GM21619 (cell line): ENCODE data around the gene PCDHGA7.
A peak's percentile ranks its signal among the peaks of the same experiment; 100 is the strongest.
"Not testable (repeated sequence)": the region's sequence is repeated elsewhere in the genome, so short reads cannot be mapped to it uniquely, and the experiment has no call there.

Experiments
- ATAC-seq: cut with Tn5 transposase; IDR thresholded peaks from one replicate; pipeline ENCODE4 v1.9.1; 2021; ENCODE audit not compliant: unreplicated experiment

Gene PCDHGA7

GRCh38 chr5:141397756-141398551, 15.4 kb downstream of the PCDHGA7 start, which contains the start of gene PCDHGB5:
Gene PCDHGB5, plus strand, starts transcription at chr5:141397947. Its CDS starts 181 bp downstream, at chr5:141398128.
- ATAC-seq: peak; percentile 99

GRCh38 chr5:141398608-141399007, 16.1 kb downstream of the PCDHGA7 start:
- ATAC-seq: no peak

GRCh38 chr5:141399555-141400258, 17.2 kb downstream of the PCDHGA7 start:
- no peak for ATAC-seq

- no peak for ATAC-seq
Measured at GRCh38 chr5:141402553-141403243, 20.2 kb downstream of the PCDHGA7 start, which contains the start of gene PCDHGA9. Gene PCDHGA9, plus strand, starts transcription at chr5:141402778. Its CDS starts 175 bp downstream, at chr5:141402953.

GRCh38 chr5:141403387-141403786, 20.8 kb downstream of the PCDHGA7 start:
- ATAC-seq: no peak

- peak; percentile 78 for ATAC-seq
Measured at GRCh38 chr5:141407790-141408505, 25.4 kb downstream of the PCDHGA7 start, which contains the start of gene PCDHGB6. Gene PCDHGB6, plus strand, starts transcription at chr5:141408021. Its CDS starts 182 bp downstream, at chr5:141408203.

- no peak for ATAC-seq
Measured at GRCh38 chr5:141409598-141410306, 27.2 kb downstream of the PCDHGA7 start.

GRCh38 chr5:141411575-141411974, 29.0 kb downstream of the PCDHGA7 start:
- ATAC-seq: no peak

GRCh38 chr5:141412854-141413539, 30.5 kb downstream of the PCDHGA7 start, which contains the start of gene PCDHGA10:
Gene PCDHGA10, plus strand, starts transcription at chr5:141412987. Its CDS starts 189 bp downstream, at chr5:141413176.
- peak; percentile 68 for ATAC-seq

GRCh38 chr5:141413540-141414069, 31.1 kb downstream of the PCDHGA7 start:
- ATAC-seq: no peak

GRCh38 chr5:141414548-141415274, 32.2 kb downstream of the PCDHGA7 start:
- ATAC-seq: not testable (repeated sequence)

- ATAC-seq: not testable (repeated sequence)
Measured at GRCh38 chr5:141415275-141415618, 32.7 kb downstream of the PCDHGA7 start.

- ATAC-seq: peak; percentile 73
Measured at GRCh38 chr5:141417494-141418172, 35.1 kb downstream of the PCDHGA7 start, which contains the start of gene PCDHGB7. Gene PCDHGB7, plus strand, starts transcription at chr5:141417677. Its CDS starts 183 bp downstream, at chr5:141417860.

GRCh38 chr5:141419074-141419880, 36.7 kb downstream of the PCDHGA7 start:
- ATAC-seq: no peak

GRCh38 chr5:141420855-141421488, 38.4 kb downstream of the PCDHGA7 start, which contains the start of gene PCDHGA11:
Gene PCDHGA11, plus strand, starts transcription at chr5:141421051. Its CDS starts 177 bp downstream, at chr5:141421228.
- no peak for ATAC-seq

- ATAC-seq: no peak
Measured at GRCh38 chr5:141421489-141421855, 38.9 kb downstream of the PCDHGA7 start.
